Activated T-helper 2 cell treated with anti-CD3 and anti-CD28 coated beads, Interferon-gamma antibody, Interleukin-2, Interleukin-4, amounts not matched to agents 10 μg/mL and 5 μg/mL and 100 μg/mL, durations not matched to agents 14 hours and 24 hours and 36 hours (primary cell): ENCODE measurements around the gene CTDSPL2. TPM values are rescaled to one million over a fixed set of nuclear protein-coding genes. Genes with fewer than 3 reads are reported as not detected.
A peak's percentile ranks its signal among the peaks of the same experiment; 100 is the strongest.

Source experiments
- DNase-seq: peaks from one replicate; pipeline ENCODE4 v3.0.0; 2021; ENCODE audit warnings: low spot score
- H3K27ac Mint-ChIP-seq: one replicate; pipeline ENCODE4 v1.8.0; 2021; ENCODE audit warnings: mixed read lengths
- H3K27me3 Mint-ChIP-seq: one replicate; pipeline ENCODE4 v1.8.0; 2021; ENCODE audit warnings: low read depth, mixed read lengths
- H3K36me3 Mint-ChIP-seq: one replicate; pipeline ENCODE4 v1.8.0; 2021; ENCODE audit warnings: low read depth, mixed read lengths
- H3K4me1 Mint-ChIP-seq: one replicate; pipeline ENCODE4 v1.8.0; 2021; ENCODE audit warnings: low read depth, mixed read lengths
- H3K4me3 Mint-ChIP-seq: one replicate; pipeline ENCODE4 v1.8.0; 2021; ENCODE audit warnings: low read depth, mild to moderate bottlenecking, moderate library complexity, mixed read lengths
- H3K9me3 Mint-ChIP-seq: one replicate; pipeline ENCODE4 v1.8.0; 2021; ENCODE audit warnings: mixed read lengths
- intact Hi-C: fragments of 100-400 bp; cut with micrococcal nuclease; formaldehyde crosslinking; loops from one replicate; pipeline ENCODE4 v1.15.1; 2023
- total RNA-seq: library from RNA; stranded (reverse); gene quantifications from 2 replicates; pipeline ENCODE4 v1.2.3, GENCODE V29; 2022

The CTDSPL2 gene
- total RNA-seq = 66.1 and 69.6 TPM in 2 replicates

DNA sequence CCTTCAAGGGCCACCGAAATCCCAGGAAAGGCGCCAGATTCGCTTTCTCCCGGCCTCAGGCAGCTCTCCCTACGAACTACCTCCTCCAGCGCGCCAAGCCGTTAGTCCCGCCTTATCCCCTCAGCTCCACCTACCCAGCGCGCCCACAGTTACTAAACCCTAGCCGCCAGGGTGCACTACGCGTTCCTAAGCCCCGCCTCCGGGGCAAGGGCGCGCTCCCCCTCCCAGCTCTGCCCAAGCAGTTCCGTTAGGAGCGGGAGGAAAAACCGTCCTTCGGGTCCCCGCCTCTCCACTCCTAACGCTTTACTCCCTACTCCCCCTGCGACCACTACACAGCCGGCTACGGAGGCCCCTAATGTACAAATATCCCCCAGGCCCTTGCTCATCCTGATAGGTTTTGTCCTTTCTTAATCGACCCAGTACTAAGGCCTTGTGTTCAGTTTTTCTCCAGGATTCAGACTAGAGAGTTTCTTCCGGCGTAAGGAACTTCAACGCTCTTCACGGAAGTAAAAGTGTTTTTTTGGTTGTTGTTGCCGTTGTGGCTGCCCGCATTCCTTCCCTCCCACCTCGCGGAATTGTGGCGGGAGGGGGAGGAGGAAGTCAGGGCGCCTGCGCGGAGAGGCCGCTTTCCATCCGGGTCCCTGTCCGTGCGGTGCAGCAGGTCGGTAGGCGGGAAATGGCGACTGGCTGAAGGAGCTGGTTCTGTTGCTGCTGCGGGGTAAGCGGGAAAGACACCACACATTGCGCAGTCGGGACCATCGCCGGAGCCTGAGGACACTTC lies at the start of gene CTDSPL2:
Gene CTDSPL2, plus strand, starts transcription at position 655 of the 781 bp plus-strand sequence. CDS start 31,386 bp downstream, outside the sequence.
- DNase-seq = peak; percentile 95
- H3K27ac Mint-ChIP-seq = peak within 1 kb of the TSS; percentile 99
- intact Hi-C loops = loop anchor here (1.0 to 5.0 kb wide), 7 partner anchors 24 to 139 kb away; partner anchors contain the start of genes EIF3J and GOLM2
- H3K9me3 Mint-ChIP-seq = no peaks in the 10 kb centered on the region
- peaks cover 20% of the 10 kb centered on the region for H3K36me3 Mint-ChIP-seq
- H3K4me1 Mint-ChIP-seq = peaks cover 35% of the 10 kb centered on the region
- peak within 1 kb of the TSS; percentile 94 for H3K4me3 Mint-ChIP-seq
- no peaks in the 10 kb centered on the region for H3K27me3 Mint-ChIP-seq

DNA sequence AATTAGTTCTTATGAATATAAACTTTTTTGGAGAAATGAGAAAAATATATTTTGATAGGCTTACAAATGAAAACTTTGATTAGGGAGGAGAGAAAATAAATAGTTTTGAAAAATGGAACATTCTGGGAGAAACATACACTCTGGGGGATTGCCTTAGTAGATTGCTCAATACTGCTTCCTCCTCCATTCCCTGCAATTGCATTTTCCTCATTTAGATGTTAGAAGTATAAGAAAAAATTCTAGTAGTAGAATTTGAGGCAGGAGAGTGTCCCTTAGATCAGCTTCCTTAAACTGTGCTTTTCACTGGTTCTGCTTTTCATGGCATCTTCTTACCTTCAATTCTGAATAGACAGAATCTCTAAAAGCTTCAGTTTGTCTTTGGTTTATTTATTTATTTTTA lies 46.2 kb upstream of the CTDSPL2 start:
- H3K4me1 Mint-ChIP-seq = peaks cover 12% of the 10 kb centered on the region
- no peaks in the 10 kb centered on the region for H3K27me3 Mint-ChIP-seq
- intact Hi-C loops = no loop called here
- DNase-seq = no peak
- no peak overlapping the region for H3K27ac Mint-ChIP-seq
- H3K4me3 Mint-ChIP-seq = no peak overlapping the region
- peaks cover 30% of the 10 kb centered on the region for H3K36me3 Mint-ChIP-seq
- H3K9me3 Mint-ChIP-seq = no peaks in the 10 kb centered on the region

DNA sequence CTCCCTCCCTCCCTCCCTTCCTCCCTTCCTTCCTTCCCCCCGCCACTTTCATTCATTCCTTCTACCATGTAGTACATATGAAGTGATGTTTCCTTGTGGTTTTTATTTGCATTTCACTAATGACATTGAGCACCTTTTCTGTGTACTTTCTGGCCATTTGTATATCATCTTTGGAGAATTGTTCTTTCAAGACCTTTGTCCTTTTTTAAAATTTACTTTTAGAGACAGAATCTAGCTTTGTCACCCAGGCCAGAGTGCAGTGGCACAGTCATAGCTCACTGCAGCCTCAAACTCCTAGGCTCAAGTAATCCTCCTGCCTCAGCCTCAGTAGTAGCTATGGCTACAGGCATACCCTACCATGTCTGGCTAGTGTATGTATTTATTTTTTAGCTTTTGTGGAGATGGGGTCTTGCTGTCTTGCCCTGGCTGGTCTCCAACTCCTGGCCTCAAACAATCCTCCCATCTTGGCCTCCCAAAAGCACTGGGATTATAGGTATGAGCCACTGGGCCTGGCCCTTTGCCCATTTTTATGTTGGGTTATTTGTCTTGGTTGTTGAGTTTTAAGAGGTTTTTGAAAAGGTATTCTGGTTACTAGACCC lies 42.0 kb upstream of the CTDSPL2 start:
- Mint-ChIP-seq H3K9me3 (no peaks in the 10 kb centered on the region), H3K27ac (peak overlapping the region; percentile 39), H3K36me3 (peaks cover 32% of the 10 kb centered on the region), H3K4me1 (peaks cover 12% of the 10 kb centered on the region), H3K4me3 (no peak overlapping the region), H3K27me3 (no peaks in the 10 kb centered on the region)
- intact Hi-C loops = no loop called here
- no peak for DNase-seq

DNA sequence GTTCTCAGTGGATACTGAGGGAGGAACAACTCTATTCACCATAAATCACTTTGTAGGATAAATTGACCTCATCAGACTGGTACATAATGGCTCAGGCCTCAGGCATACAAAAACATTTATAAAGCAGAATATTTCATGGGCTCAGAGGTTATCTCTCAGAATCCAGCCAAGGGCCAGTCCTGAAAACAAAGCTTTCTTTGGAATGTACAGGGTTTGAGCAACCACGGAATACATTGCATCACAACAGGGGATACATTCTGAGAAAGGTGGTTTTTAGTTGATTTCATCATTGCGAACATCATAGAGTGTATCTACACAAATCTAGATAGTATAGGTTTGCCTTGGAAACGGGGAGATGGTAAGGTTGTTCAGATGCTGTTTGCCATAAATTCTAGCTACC lies 33.4 kb upstream of the CTDSPL2 start:
- Mint-ChIP-seq H3K27me3 (no peaks in the 10 kb centered on the region), H3K4me1 (peaks cover 9% of the 10 kb centered on the region), H3K9me3 (no peaks in the 10 kb centered on the region), H3K36me3 (peaks cover 4% of the 10 kb centered on the region), H3K4me3 (no peak overlapping the region), H3K27ac (no peak overlapping the region)
- intact Hi-C loops = no loop called here
- DNase-seq = no peak

DNA sequence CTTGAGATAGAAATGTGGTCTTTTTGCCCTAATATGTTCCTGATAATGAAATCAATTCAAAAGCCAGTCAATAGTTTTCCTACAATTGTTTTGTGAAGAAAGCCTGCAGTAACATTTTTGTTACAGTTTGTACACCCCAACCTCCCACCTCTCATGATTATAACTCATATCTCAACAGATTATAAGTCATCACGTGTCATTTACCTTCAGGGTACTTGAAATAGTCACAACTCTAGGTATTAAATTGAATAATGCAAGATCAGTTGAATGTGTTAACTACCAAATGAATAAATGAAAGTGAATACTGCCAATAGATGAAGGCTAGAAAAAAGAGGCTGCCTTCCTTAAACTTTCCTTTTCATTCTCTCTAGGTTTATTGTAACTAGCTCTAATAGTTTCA lies 32.9 kb upstream of the CTDSPL2 start:
- no peaks in the 10 kb centered on the region for H3K9me3 Mint-ChIP-seq
- peaks cover 4% of the 10 kb centered on the region for H3K36me3 Mint-ChIP-seq
- H3K4me3 Mint-ChIP-seq = no peak overlapping the region
- peaks cover 9% of the 10 kb centered on the region for H3K4me1 Mint-ChIP-seq
- intact Hi-C loops = no loop called here
- H3K27ac Mint-ChIP-seq = no peak overlapping the region
- no peaks in the 10 kb centered on the region for H3K27me3 Mint-ChIP-seq
- no peak for DNase-seq

DNA sequence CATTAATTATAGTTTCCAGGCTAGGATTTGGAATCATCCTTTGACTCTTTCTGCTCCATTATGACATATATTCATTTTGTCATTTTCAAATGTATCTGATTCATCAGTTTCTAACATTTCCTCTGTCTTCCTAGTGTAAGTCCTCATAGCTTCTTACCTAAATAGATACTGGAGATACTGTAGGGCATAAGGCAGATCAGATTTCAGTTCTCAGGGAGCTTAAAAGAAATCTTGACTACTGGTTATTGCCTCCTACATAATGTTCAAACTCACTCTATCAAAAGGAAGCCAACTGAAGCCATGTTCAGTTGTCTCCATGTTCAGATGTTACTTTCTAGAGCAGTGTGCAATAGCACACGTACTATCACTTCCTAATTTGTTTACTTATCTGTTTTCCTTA lies 29.6 kb upstream of the CTDSPL2 start:
- H3K9me3 Mint-ChIP-seq = no peaks in the 10 kb centered on the region
- intact Hi-C loops = no loop called here
- H3K27ac Mint-ChIP-seq = no peak overlapping the region
- peaks cover 3% of the 10 kb centered on the region for H3K36me3 Mint-ChIP-seq
- H3K4me1 Mint-ChIP-seq = peaks cover 9% of the 10 kb centered on the region
- no peak overlapping the region for H3K4me3 Mint-ChIP-seq
- H3K27me3 Mint-ChIP-seq = no peaks in the 10 kb centered on the region
- no peak for DNase-seq

DNA sequence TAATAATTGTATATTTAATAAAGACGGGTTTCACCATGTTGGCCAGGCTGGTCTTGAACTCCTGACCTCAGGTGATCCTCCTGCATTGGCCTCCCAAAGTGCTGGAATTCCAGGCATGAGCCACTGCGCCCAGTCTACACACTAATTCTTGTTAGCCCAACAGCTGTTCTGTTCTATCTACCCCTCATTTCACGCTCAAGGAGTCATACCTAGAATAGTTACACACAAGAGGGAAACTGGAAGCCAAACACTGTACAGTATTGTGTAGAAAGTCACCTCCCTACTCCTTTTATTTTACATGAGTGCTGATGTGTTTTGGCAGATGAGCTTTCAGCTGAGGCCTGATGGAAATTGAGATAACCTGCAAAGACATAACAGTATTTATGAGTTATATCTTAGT lies 13.4 kb upstream of the CTDSPL2 start:
- H3K4me1 Mint-ChIP-seq = peaks cover 7% of the 10 kb centered on the region
- H3K27me3 Mint-ChIP-seq = no peaks in the 10 kb centered on the region
- no peaks in the 10 kb centered on the region for H3K9me3 Mint-ChIP-seq
- no peak for DNase-seq
- H3K27ac Mint-ChIP-seq = no peak overlapping the region
- H3K36me3 Mint-ChIP-seq = peaks cover 11% of the 10 kb centered on the region
- intact Hi-C loops = loop anchor here (1.0 kb wide), 1 partner anchor 106 kb away; no protein-coding TSS in a partner anchor
- H3K4me3 Mint-ChIP-seq = no peak overlapping the region

DNA sequence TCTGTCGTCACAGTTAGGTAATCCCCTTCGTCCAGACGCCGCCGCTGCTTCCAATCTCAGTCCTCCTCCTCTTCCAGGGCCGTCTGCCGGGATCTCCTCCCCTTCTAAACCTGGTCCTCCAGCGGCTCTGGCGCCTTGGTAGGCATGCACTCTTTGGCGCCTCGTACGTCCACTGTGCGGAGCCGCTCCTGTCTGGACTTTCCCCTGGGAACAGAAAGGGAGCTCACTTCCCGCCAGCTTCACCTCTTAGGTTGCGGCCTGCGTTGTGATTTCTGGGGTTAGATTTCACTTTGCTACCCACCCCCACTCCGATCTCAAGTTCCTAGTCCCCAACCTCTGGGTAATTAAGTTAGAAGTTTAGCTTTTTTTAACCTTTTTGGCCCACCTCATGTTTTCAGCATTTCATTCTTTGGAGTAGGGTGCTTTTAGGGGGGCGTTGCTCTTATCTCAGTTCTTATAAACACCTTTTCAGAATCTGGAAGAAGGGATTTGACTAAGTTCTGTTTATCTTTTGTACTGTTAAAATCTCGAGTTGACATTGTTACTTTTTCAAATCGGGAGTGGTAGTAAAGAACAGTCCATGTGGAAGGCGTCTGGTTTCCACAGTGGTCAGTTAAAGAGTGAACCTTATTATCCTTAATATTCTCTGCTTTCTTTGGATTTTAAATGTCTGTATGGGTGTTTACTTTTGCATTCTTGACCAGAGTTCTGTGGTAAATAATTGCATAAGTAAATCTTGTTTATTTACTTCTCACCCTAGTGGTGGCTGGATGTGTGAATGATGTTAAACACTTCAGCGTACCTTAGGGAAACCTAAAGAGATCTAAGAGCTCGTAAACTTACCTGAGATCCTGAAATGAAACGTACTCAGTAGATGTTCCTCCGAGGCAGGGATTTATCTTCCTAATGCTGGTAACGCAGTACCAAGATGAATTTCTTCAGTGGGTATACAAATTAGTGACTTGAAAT lies 611 bp downstream of the CTDSPL2 start:
- peak overlapping the region; percentile 99 for H3K27ac Mint-ChIP-seq
- no peaks in the 10 kb centered on the region for H3K9me3 Mint-ChIP-seq
- intact Hi-C loops = loop anchor here (1.0 to 5.0 kb wide), 7 partner anchors 23 to 140 kb away; partner anchors contain the start of genes EIF3J and GOLM2
- H3K4me1 Mint-ChIP-seq = peaks cover 35% of the 10 kb centered on the region
- no peak for DNase-seq
- H3K27me3 Mint-ChIP-seq = no peaks in the 10 kb centered on the region
- H3K4me3 Mint-ChIP-seq = peak overlapping the region; percentile 94
- peaks cover 25% of the 10 kb centered on the region for H3K36me3 Mint-ChIP-seq

DNA sequence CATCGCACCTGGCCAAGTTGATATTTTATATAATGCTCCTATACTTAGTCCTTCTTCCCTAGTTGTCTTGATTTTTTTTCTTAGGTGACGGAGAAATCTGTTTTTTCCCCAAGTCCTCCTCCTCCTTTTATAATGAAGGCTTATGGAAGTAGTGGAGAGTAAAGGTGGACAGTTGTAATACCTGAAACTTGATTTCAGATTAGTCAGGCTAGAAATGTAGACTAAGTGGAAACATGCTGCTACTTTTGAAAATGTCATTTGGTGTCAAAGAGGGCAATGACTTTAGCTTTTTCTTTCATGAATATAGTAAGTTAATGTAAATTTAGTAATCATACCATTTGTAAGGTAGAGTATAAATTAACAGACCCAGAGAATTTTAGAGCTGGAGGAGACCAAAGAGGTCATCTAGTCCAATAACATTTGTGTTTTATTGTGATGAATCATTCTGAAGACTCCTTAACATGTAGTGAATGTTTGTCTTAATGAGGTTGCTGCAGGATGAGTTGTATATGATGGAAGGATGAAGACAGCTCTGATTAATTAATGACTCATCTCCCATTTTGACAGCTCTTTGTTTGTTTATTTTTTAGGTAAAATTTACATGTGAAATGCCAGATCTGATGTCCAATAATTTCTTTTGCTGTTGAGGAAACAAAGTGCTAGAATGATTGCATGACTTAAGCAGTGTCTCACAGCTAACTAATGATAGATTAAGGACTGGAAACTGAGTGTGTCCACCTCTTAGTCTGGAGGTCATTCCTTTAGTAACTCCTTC lies 8.7 kb downstream of the CTDSPL2 start:
- H3K27me3 Mint-ChIP-seq = no peaks in the 10 kb centered on the region
- H3K4me3 Mint-ChIP-seq = no peak overlapping the region
- H3K4me1 Mint-ChIP-seq = peaks cover 36% of the 10 kb centered on the region
- intact Hi-C loops = no loop called here
- no peak for DNase-seq
- H3K36me3 Mint-ChIP-seq = peaks cover 49% of the 10 kb centered on the region
- peak overlapping the region; percentile 50 for H3K27ac Mint-ChIP-seq
- H3K9me3 Mint-ChIP-seq = no peaks in the 10 kb centered on the region

DNA sequence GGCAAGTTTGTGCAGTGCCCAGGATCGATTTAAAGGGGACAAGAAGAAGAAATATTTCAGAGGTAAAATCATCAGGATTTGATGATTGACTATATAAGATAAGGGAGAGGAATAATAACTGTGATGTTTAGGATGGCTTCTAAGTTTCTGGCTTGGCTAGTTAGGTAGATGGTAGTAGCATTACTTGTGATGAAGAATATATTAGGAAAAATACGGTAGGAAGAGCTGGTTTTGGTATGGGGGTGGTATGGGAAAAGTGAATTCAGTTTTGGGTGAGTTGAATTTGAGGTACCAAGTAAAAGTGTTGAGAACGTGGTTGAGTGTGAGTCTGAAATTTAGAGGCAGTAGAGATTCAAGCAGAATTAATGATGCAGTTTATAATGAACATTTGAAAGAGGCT lies 11.0 kb downstream of the CTDSPL2 start:
- Mint-ChIP-seq H3K9me3 (peaks cover 5% of the 10 kb centered on the region), H3K27ac (peak overlapping the region; percentile 7), H3K27me3 (no peaks in the 10 kb centered on the region), H3K36me3 (peaks cover 56% of the 10 kb centered on the region), H3K4me3 (no peak overlapping the region), H3K4me1 (peaks cover 47% of the 10 kb centered on the region)
- no peak for DNase-seq
- intact Hi-C loops = no loop called here

DNA sequence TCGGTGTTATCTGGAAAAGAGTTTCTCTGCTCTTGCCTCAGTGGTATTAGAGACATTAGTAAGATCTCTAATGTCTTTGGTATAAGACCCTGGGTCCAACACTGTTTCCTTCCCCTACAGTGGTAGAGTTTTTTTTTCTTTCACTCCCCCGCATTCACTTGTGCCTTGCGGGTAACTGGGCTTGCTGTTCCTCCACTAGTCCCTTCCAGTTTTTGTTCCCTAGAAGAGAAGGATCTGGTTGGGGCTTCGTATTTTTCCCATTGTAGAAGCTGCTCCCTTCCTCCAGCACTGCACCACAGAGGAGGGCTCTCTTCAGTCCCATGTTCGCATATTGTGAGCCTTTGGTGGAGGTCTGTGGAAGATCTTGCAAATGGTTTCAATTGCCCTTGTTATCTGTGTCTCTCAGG lies 13.7 kb downstream of the CTDSPL2 start:
- intact Hi-C loops = no loop called here
- H3K4me1 Mint-ChIP-seq = peaks cover 43% of the 10 kb centered on the region
- H3K4me3 Mint-ChIP-seq = no peak overlapping the region
- DNase-seq = no peak
- no peaks in the 10 kb centered on the region for H3K27me3 Mint-ChIP-seq
- peaks cover 65% of the 10 kb centered on the region for H3K36me3 Mint-ChIP-seq
- H3K27ac Mint-ChIP-seq = peak overlapping the region; percentile 51
- H3K9me3 Mint-ChIP-seq = peaks cover 11% of the 10 kb centered on the region

DNA sequence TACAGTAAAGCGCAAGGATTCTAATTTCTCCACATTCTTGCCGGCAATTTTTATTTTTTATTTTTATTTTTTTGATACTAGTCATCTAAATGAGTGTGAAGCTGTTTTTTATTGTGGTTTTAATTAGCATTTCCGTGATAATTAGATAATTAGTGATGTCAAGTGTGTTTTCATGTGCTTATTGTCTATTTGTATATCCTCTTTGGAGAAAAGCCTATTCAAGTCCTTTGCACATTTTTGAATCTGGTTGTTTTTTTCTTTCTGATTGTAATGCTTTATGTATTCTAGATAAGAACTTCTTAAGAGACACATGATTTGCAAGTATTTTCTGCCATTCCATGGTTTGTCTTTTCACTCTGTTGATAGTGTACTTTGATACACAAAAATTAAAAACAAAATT lies 16.1 kb downstream of the CTDSPL2 start:
- Mint-ChIP-seq H3K27ac (no peak overlapping the region), H3K4me3 (no peak overlapping the region), H3K4me1 (peaks cover 34% of the 10 kb centered on the region), H3K27me3 (no peaks in the 10 kb centered on the region), H3K9me3 (peaks cover 11% of the 10 kb centered on the region), H3K36me3 (peaks cover 65% of the 10 kb centered on the region)
- DNase-seq = no peak
- intact Hi-C loops = no loop called here
